Endothelial cell of umbilical vein (primary cell): ENCODE data around the gene EML6.

Experiments
- CTCF ChIP-seq, 2 donors: IDR thresholded peaks; 1 replicate in 1 of 2; 2 replicates in 1 of 2; pipeline ENCODE4 v1.5.1; 2011; ENCODE audit warnings: low read length in 2 of 2, mild to moderate bottlenecking in 2 of 2, moderate library complexity in 2 of 2, control low read depth in 1 of 2, inconsistent platforms in 1 of 2, low read depth in 1 of 2; ENCODE audit not compliant: insufficient read depth in 1 of 2; ENCODE audit errors: extremely low read depth in 1 of 2
- POLR2A ChIP-seq: IDR thresholded peaks from 2 replicates; pipeline ENCODE4 v1.6.1; 2012; ENCODE audit warnings: low read depth, mild to moderate bottlenecking, control low read depth, low read length
- POLR2AphosphoS5 ChIP-seq: IDR thresholded peaks from 2 replicates; pipeline ENCODE4 v1.6.1; 2012; ENCODE audit warnings: low read depth, mild to moderate bottlenecking, control low read depth, low read length, moderate library complexity; ENCODE audit not compliant: insufficient read depth

- TF ChIP-seq CTCF (IDR thresholded peaks at IDR 0.05; ENCODE audit: extremely low read depth in 1 of 2, insufficient read depth in 1 of 2, low read depth in 1 of 2, low read length in 2 of 2) (no peak), POLR2A (no peak), POLR2AphosphoS5 (no peak)
Measured at GRCh38 chr2:54872780-54873179, 149.3 kb downstream of the EML6 start.
